Measurements from ENCODE around the gene GCNT1.

DNA sequence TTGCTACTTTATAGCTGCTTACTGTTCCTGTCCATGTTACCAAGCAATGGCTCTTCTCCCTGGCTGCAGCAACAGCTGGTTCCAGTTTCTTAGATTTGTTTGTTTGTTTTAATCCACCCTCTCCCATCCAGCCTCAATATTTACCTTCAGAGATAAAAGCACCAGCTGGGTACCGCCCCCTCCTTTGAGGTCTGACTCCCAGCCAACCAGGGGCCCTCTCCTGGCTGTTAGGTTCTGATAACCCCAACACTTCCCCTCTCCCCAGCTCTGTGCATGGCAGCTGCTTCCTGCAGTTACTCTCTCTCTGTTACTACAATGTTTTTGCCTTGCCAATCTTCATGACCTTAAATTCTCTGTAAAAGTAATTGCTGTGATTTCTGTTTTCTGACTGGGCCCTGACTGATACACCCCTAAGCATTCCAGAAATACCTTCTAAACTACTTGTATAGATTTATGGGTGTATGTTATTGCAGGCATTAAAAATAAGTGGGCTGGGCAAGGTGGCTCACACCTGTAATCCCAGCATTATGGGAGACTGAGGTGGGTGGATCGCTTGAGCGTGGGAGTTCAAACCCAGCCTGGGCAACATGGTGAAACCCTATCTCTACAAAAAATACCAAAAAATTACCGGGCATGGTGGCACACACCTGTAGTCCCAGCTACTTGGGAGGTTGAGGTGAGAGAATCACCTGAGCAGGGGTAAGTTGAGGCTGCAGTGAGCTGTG is 2.6 kb upstream of the GCNT1 start:
- TF ChIP-seq, protein P1, sequence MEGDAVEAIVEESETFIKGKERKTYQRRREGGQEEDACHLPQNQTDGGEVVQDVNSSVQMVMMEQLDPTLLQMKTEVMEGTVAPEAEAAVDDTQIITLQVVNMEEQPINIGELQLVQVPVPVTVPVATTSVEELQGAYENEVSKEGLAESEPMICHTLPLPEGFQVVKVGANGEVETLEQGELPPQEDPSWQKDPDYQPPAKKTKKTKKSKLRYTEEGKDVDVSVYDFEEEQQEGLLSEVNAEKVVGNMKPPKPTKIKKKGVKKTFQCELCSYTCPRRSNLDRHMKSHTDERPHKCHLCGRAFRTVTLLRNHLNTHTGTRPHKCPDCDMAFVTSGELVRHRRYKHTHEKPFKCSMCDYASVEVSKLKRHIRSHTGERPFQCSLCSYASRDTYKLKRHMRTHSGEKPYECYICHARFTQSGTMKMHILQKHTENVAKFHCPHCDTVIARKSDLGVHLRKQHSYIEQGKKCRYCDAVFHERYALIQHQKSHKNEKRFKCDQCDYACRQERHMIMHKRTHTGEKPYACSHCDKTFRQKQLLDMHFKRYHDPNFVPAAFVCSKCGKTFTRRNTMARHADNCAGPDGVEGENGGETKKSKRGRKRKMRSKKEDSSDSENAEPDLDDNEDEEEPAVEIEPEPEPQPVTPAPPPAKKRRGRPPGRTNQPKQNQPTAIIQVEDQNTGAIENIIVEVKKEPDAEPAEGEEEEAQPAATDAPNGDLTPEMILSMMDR (CRISPR knock-in tag; IDR thresholded peaks at IDR 0.05), result no peak
- TF ChIP-seq, protein P2, sequence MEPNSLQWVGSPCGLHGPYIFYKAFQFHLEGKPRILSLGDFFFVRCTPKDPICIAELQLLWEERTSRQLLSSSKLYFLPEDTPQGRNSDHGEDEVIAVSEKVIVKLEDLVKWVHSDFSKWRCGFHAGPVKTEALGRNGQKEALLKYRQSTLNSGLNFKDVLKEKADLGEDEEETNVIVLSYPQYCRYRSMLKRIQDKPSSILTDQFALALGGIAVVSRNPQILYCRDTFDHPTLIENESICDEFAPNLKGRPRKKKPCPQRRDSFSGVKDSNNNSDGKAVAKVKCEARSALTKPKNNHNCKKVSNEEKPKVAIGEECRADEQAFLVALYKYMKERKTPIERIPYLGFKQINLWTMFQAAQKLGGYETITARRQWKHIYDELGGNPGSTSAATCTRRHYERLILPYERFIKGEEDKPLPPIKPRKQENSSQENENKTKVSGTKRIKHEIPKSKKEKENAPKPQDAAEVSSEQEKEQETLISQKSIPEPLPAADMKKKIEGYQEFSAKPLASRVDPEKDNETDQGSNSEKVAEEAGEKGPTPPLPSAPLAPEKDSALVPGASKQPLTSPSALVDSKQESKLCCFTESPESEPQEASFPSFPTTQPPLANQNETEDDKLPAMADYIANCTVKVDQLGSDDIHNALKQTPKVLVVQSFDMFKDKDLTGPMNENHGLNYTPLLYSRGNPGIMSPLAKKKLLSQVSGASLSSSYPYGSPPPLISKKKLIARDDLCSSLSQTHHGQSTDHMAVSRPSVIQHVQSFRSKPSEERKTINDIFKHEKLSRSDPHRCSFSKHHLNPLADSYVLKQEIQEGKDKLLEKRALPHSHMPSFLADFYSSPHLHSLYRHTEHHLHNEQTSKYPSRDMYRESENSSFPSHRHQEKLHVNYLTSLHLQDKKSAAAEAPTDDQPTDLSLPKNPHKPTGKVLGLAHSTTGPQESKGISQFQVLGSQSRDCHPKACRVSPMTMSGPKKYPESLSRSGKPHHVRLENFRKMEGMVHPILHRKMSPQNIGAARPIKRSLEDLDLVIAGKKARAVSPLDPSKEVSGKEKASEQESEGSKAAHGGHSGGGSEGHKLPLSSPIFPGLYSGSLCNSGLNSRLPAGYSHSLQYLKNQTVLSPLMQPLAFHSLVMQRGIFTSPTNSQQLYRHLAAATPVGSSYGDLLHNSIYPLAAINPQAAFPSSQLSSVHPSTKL (CRISPR knock-in tag; IDR thresholded peaks at IDR 0.05), result peak; percentile 92
- TF ChIP-seq POLR2AphosphoS5 (IDR thresholded peaks at IDR 0.05; ENCODE audit: low read depth, low read length), result no peak
- TF ChIP-seq FOXM1 (CRISPR knock-in tag; IDR thresholded peaks at IDR 0.05), result no peak
- TF ChIP-seq EP300 (IDR thresholded peaks at IDR 0.05; ENCODE audit: low read depth in 2 of 2, low read length in 2 of 2), result peak in 1 of 2 experiments; percentile 71; a peak in 2 of 4 replicates
- TF ChIP-seq EP300 (CRISPR knock-in tag; IDR thresholded peaks at IDR 0.05; ENCODE audit: borderline replicate concordance), result peak; percentile 36; the same call in 1 of the 2 replicates
- TF ChIP-seq MXI1 (IDR thresholded peaks at IDR 0.05; ENCODE audit: borderline replicate concordance, low read depth, low read length), result peak; percentile 12; the same call in 1 of the 3 replicates
- TF ChIP-seq, protein P3, sequence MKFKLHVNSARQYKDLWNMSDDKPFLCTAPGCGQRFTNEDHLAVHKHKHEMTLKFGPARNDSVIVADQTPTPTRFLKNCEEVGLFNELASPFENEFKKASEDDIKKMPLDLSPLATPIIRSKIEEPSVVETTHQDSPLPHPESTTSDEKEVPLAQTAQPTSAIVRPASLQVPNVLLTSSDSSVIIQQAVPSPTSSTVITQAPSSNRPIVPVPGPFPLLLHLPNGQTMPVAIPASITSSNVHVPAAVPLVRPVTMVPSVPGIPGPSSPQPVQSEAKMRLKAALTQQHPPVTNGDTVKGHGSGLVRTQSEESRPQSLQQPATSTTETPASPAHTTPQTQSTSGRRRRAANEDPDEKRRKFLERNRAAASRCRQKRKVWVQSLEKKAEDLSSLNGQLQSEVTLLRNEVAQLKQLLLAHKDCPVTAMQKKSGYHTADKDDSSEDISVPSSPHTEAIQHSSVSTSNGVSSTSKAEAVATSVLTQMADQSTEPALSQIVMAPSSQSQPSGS (CRISPR knock-in tag; IDR thresholded peaks at IDR 0.05), result 0 out of 2 replicates have a peak, but pooled peaks have one; percentile 48
- TF ChIP-seq CENPT (CRISPR knock-in tag; IDR thresholded peaks at IDR 0.05; ENCODE audit: low read depth), result no peak
- TF ChIP-seq, protein P4, sequence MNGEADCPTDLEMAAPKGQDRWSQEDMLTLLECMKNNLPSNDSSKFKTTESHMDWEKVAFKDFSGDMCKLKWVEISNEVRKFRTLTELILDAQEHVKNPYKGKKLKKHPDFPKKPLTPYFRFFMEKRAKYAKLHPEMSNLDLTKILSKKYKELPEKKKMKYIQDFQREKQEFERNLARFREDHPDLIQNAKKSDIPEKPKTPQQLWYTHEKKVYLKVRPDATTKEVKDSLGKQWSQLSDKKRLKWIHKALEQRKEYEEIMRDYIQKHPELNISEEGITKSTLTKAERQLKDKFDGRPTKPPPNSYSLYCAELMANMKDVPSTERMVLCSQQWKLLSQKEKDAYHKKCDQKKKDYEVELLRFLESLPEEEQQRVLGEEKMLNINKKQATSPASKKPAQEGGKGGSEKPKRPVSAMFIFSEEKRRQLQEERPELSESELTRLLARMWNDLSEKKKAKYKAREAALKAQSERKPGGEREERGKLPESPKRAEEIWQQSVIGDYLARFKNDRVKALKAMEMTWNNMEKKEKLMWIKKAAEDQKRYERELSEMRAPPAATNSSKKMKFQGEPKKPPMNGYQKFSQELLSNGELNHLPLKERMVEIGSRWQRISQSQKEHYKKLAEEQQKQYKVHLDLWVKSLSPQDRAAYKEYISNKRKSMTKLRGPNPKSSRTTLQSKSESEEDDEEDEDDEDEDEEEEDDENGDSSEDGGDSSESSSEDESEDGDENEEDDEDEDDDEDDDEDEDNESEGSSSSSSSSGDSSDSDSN (CRISPR knock-in tag; IDR thresholded peaks at IDR 0.05), result no peak
- no peak for TF ChIP-seq CEBPB (IDR thresholded peaks at IDR 0.05; ENCODE audit: borderline replicate concordance, low read depth, low read length)
- TF ChIP-seq RBFOX2 (IDR thresholded peaks at IDR 0.05; ENCODE audit: low read depth, low read length), result no peak
